HepG2 (cell line): ENCODE data around the gene POLL. TPM values are rescaled to one million over a fixed set of nuclear protein-coding genes. Genes with fewer than 3 reads are reported as not detected.

Source experiments
- CAMTA2 ChIP-seq: sonication (generic); formaldehyde crosslinking; IDR thresholded peaks from 2 replicates; pipeline ENCODE4 v1.4.0; 2020; ENCODE audit warnings: mild to moderate bottlenecking, missing genetic modification reagents, borderline replicate concordance
- GATAD2A ChIP-seq: IDR thresholded peaks from 2 replicates; pipeline ENCODE4 v1.6.1; 2016
- HDAC1 ChIP-seq: sonication (generic); formaldehyde crosslinking; IDR thresholded peaks from 2 replicates; pipeline ENCODE4 v1.5.1; 2020; ENCODE audit warnings: mild to moderate bottlenecking, missing genetic modification reagents
- KDM2A ChIP-seq: sonication (generic); formaldehyde crosslinking; IDR thresholded peaks from 2 replicates; pipeline ENCODE4 v1.4.0; 2020; ENCODE audit warnings: low read depth, missing genetic modification reagents, borderline replicate concordance
- KDM5A ChIP-seq: fragments of 200-600 bp; sonication (generic); IDR thresholded peaks from 2 replicates; pipeline ENCODE4 v1.7.0; 2018; ENCODE audit warnings: antibody characterized with exemption, mild to moderate bottlenecking, low read length, borderline replicate concordance
- NFIB ChIP-seq: sonication (generic); formaldehyde crosslinking; IDR thresholded peaks from 2 replicates; pipeline ENCODE4 v1.9.0; 2021; ENCODE audit warnings: missing genetic modification reagents, mild to moderate bottlenecking, borderline replicate concordance
- SMAD1 ChIP-seq: sonication (generic); formaldehyde crosslinking; IDR thresholded peaks from 2 replicates; pipeline ENCODE4 v1.4.0; 2020; ENCODE audit warnings: missing genetic modification reagents, low read depth, mild to moderate bottlenecking, borderline replicate concordance
- TRIM24 ChIP-seq: sonication (generic); formaldehyde crosslinking; IDR thresholded peaks from 2 replicates; pipeline ENCODE4 v1.8.0; 2022; ENCODE audit warnings: mild to moderate bottlenecking, missing genetic modification reagents
- ZNF256 ChIP-seq: sonication (generic); formaldehyde crosslinking; conservative IDR thresholded peaks from 2 replicates; pipeline ENCODE4 v1.4.0; 2020; ENCODE audit warnings: missing genetic modification reagents
- ZNF263 ChIP-seq: sonication (generic); formaldehyde crosslinking; IDR thresholded peaks from 2 replicates; pipeline ENCODE4 v1.4.0; 2020; ENCODE audit warnings: missing genetic modification reagents
- ZNF451 ChIP-seq: sonication (generic); formaldehyde crosslinking; IDR thresholded peaks from 2 replicates; pipeline ENCODE4 v1.5.0; 2020; ENCODE audit warnings: mild to moderate bottlenecking, missing genetic modification reagents
- ZNF576 ChIP-seq: sonication (generic); formaldehyde crosslinking; IDR thresholded peaks from 2 replicates; pipeline ENCODE4 v1.4.0; 2020; ENCODE audit warnings: mild to moderate bottlenecking, missing genetic modification reagents
- polyA plus RNA-seq, 8 experiments: library from polyadenylated mRNA; depleted of rRNA in 3 of 8; stranded (reverse) in 7 of 8; unstranded in 1 of 8; fragments of >200 nt; fragmentation: Illumina TruSeq in 4 of 8; extraction: Trizol in 4 of 8; gene quantifications; 2 replicates each; pipeline versions ENCODE4 v1.2.1 to v1.2.3, GENCODE V29; 2011 to 2016; ENCODE audit warnings: low read depth in 4 of 8, missing spikeins in 1 of 8, mixed read lengths in 1 of 8; ENCODE audit not compliant: insufficient read depth in 1 of 8
- total RNA-seq, 5 experiments: library from RNA; depleted of rRNA; stranded (reverse); fragments of >200 nt; fragmentation: Illumina TruSeq; extraction: Trizol; gene quantifications; 2 replicates each; pipeline ENCODE4 v1.2.3, GENCODE V29; 2016; ENCODE audit warnings: low read depth in 1 of 5
- TF ChIP-seq, protein P1 (sequence below): sonication (generic); formaldehyde crosslinking; IDR thresholded peaks from 2 replicates; pipeline ENCODE4 v1.4.0; 2020; ENCODE audit warnings: mild to moderate bottlenecking, missing genetic modification reagents
- TF ChIP-seq, protein P2 (sequence below): IDR thresholded peaks from 2 replicates; pipeline ENCODE4 v1.6.1; 2012; ENCODE audit warnings: inconsistent platforms
- TF ChIP-seq, protein P3 (sequence below): IDR thresholded peaks from 2 replicates; pipeline ENCODE4 v1.6.1; 2016; ENCODE audit warnings: mild to moderate bottlenecking
- TF ChIP-seq, protein P4 (sequence below): sonication (generic); formaldehyde crosslinking; IDR thresholded peaks from 2 replicates; pipeline ENCODE4 v1.4.0; 2020; ENCODE audit warnings: missing genetic modification reagents

The POLL gene
- total and polyA plus RNA-seq, 2 of the 13 experiments (the other 11 are each of a cell fraction or from before 2014, with no cell fraction given) = 13.8 to 19.1 TPM

GRCh38 chr10:101570428-101571270, 17.4 kb downstream of the POLL start (continued):
- TF ChIP-seq, protein P1, sequence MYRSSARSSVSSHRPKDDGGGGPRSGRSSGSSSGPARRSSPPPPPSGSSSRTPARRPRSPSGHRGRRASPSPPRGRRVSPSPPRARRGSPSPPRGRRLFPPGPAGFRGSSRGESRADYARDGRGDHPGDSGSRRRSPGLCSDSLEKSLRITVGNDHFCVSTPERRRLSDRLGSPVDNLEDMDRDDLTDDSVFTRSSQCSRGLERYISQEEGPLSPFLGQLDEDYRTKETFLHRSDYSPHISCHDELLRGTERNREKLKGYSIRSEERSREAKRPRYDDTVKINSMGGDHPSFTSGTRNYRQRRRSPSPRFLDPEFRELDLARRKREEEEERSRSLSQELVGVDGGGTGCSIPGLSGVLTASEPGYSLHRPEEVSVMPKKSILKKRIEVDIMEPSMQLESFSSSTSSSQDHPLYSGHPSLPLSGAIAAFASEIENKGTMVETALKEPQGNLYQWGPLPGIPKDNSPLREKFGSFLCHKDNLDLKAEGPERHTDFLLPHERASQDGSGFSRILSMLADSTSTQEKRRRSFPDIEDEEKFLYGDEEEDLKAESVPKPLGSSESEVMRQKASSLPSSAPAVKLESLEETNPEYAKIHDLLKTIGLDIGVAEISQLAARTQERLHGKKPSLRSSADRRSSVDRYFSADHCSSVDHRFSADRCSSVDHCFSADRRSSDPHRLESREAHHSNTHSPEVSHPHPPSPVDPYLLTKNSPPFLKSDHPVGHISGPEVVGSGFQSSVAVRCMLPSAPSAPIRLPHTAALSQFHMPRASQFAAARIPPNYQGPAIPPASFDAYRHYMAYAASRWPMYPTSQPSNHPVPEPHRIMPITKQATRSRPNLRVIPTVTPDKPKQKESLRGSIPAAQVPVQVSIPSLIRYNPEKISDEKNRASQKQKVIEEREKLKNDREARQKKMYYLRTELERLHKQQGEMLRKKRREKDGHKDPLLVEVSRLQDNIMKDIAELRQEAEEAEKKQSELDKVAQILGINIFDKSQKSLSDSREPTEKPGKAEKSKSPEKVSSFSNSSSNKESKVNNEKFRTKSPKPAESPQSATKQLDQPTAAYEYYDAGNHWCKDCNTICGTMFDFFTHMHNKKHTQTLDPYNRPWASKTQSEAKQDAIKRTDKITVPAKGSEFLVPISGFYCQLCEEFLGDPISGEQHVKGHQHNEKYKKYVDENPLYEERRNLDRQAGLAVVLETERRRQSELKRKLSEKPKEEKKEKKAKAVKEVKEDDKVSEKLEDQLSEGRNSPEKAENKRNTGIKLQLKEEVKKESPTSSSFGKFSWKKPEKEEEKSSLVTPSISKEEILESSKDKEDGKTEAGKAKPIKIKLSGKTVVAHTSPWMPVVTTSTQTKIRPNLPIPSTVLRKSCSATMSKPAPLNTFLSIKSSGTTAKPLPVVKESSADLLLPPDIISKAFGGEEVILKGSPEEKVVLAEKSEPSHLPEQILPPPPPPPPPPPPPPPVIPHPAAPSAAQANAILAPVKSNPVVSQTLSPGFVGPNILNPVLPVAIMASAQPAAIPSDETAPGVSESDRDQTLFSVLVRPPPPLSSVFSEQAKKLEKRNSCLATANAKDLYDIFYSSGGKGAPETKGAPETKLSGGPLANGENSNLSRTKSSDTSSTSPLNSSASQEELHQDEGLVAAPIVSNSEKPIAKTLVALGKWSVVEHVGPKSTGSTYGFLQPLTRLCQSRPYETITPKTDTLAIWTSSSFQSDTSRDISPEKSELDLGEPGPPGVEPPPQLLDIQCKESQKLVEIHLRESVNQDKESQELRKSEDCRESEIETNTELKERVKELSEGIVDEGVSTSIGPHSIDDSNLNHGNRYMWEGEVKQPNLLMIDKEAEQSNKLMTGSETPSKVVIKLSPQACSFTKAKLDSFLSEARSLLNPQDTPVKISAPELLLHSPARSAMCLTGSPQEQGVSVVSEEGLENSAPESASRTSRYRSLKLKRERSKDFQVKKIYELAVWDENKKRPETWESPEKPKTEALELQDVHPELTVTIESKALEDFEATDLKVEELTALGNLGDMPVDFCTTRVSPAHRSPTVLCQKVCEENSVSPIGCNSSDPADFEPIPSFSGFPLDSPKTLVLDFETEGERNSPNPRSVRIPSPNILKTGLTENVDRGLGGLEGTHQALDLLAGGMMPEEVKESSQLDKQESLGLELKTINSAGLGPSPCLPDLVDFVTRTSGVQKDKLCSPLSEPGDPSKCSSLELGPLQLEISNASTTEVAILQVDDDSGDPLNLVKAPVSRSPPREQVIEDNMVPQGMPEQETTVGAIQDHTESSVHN (CRISPR knock-in tag) = 0 out of 2 replicates have a peak, but pooled peaks have one; percentile 71
- TF ChIP-seq ZNF576 (CRISPR knock-in tag) (peak; percentile 34; the same call in 1 of the 2 replicates), ZNF451 (peak; percentile 61; the same call in 1 of the 2 replicates), KDM2A (CRISPR knock-in tag) (peak; percentile 6; the same call in 1 of the 2 replicates), TRIM24 (no peak), NFIB (no peak), SMAD1 (CRISPR knock-in tag) (0 out of 2 replicates have a peak, but pooled peaks have one; percentile 39), KDM5A (peak; percentile 52; the same call in 1 of the 2 replicates), ZNF256 (CRISPR knock-in tag) (no peak), GATAD2A (CRISPR knock-in tag) (no peak), HDAC1 (0 out of 2 replicates have a peak, but pooled peaks have one; percentile 22), ZNF263 (CRISPR knock-in tag) (0 out of 2 replicates have a peak, but pooled peaks have one; percentile 48), CAMTA2 (CRISPR knock-in tag) (0 out of 2 replicates have a peak, but pooled peaks have one; percentile 14)
- TF ChIP-seq, protein P2, sequence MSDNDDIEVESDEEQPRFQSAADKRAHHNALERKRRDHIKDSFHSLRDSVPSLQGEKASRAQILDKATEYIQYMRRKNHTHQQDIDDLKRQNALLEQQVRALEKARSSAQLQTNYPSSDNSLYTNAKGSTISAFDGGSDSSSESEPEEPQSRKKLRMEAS = peak; percentile 13
- TF ChIP-seq, protein P3, sequence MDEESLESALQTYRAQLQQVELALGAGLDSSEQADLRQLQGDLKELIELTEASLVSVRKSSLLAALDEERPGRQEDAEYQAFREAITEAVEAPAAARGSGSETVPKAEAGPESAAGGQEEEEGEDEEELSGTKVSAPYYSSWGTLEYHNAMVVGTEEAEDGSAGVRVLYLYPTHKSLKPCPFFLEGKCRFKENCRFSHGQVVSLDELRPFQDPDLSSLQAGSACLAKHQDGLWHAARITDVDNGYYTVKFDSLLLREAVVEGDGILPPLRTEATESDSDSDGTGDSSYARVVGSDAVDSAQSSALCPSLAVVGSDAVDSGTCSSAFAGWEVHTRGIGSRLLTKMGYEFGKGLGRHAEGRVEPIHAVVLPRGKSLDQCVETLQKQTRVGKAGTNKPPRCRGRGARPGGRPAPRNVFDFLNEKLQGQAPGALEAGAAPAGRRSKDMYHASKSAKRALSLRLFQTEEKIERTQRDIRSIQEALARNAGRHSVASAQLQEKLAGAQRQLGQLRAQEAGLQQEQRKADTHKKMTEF (CRISPR knock-in tag) = no peak
- TF ChIP-seq, protein P4, sequence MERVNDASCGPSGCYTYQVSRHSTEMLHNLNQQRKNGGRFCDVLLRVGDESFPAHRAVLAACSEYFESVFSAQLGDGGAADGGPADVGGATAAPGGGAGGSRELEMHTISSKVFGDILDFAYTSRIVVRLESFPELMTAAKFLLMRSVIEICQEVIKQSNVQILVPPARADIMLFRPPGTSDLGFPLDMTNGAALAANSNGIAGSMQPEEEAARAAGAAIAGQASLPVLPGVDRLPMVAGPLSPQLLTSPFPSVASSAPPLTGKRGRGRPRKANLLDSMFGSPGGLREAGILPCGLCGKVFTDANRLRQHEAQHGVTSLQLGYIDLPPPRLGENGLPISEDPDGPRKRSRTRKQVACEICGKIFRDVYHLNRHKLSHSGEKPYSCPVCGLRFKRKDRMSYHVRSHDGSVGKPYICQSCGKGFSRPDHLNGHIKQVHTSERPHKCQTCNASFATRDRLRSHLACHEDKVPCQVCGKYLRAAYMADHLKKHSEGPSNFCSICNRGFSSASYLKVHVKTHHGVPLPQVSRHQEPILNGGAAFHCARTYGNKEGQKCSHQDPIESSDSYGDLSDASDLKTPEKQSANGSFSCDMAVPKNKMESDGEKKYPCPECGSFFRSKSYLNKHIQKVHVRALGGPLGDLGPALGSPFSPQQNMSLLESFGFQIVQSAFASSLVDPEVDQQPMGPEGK (CRISPR knock-in tag) = no peak
